Fibroblast of lung (primary cell): ENCODE data around the gene TPGS1.

Experiments used
- EZH2 ChIP-seq: IDR thresholded peaks from 2 replicates; pipeline ENCODE4 v1.5.1; 2012; ENCODE audit warnings: low read length, control low read depth, mild to moderate bottlenecking; ENCODE audit errors: missing control alignments
- TF ChIP-seq, protein P1 (sequence below), 2 donors: IDR thresholded peaks in 1 of 2; conservative IDR thresholded peaks in 1 of 2; 1 replicate in 1 of 2; 2 replicates in 1 of 2; pipeline ENCODE4 v1.5.1; 2011 to 2012; ENCODE audit warnings: low read length in 2 of 2, control low read depth in 1 of 2, inconsistent platforms in 1 of 2, low read depth in 1 of 2, mild to moderate bottlenecking in 1 of 2

DNA sequence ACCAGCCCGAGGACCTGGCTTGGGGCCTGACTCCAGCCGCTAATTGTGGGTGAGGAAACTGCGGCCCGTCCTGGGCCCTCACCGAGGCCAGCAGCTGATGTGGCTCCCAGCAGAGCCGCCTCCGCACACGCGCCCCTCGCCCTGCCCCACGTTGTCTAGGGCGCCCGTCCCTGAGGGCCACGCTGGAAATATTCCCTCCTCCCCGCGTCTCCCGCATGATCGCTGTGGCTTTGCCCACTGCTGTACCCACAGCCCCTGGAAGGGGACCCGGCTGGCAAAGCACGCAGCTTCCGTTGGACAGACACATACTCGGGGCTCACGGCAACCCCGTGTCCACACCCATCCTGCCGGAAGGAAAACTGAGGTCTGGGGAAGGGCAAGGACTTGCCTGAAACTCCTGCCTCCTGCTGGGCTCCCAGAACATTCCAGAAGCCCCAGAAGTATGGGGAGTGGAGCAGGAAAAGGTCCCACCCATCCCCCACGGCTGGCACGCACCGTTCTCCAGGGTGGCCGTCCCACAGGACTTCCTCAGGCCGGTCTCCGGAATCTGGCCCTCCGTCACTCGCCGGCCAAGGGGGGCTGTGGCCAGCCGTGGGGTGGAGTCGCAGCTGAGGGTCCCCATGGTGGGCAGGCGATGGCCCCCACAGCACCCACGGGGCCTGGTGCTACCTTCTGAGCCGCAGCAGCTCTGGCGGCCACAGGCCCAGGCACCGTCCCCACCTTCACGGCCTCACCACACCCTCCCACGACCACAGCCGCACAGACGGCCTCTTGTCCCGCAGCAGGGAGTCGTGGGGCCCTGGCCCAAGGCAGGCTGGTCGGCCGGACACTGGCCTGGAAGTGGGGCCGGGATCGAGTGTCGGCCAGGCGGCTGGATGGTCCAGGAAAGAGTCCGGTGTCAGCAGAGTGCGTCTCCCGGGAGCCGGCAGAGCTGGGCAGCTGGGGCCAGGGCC lies 32.9 kb upstream of the TPGS1 start:
- TF ChIP-seq, protein P1, sequence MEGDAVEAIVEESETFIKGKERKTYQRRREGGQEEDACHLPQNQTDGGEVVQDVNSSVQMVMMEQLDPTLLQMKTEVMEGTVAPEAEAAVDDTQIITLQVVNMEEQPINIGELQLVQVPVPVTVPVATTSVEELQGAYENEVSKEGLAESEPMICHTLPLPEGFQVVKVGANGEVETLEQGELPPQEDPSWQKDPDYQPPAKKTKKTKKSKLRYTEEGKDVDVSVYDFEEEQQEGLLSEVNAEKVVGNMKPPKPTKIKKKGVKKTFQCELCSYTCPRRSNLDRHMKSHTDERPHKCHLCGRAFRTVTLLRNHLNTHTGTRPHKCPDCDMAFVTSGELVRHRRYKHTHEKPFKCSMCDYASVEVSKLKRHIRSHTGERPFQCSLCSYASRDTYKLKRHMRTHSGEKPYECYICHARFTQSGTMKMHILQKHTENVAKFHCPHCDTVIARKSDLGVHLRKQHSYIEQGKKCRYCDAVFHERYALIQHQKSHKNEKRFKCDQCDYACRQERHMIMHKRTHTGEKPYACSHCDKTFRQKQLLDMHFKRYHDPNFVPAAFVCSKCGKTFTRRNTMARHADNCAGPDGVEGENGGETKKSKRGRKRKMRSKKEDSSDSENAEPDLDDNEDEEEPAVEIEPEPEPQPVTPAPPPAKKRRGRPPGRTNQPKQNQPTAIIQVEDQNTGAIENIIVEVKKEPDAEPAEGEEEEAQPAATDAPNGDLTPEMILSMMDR (conservative IDR thresholded peaks at IDR 0.05 in 1 of 2, IDR thresholded peaks at IDR 0.05 in 1 of 2; ENCODE audit: low read depth in 1 of 2, low read length in 2 of 2): no peak
- no peak for TF ChIP-seq EZH2
